Ovary (tissue), 3 donors: Measurements from ENCODE around the gene AQP12A.

Experiments
- CTCF ChIP-seq, 3 donors: fragments of 450-650 bp in 2 of 3; fragments of 200-600 bp in 1 of 3; IDR thresholded peaks; one replicate each; pipeline versions ENCODE4 v1.5.1 to v1.8.0; 2016 to 2022; ENCODE audit warnings: antibody characterized with exemption in 3 of 3, mild to moderate bottlenecking in 1 of 3
- EP300 ChIP-seq: sonication (generic); formaldehyde crosslinking; IDR thresholded peaks from one replicate; pipeline ENCODE4 v1.6.1; 2017; ENCODE audit warnings: antibody characterized with exemption
- donor health status: DM: no; HTN: no; CAD: no.

GRCh38 chr2:240708457-240708856 is 16.8 kb downstream of the AQP12A start:
- TF ChIP-seq EP300, result no peak
- no peak for TF ChIP-seq CTCF (IDR thresholded peaks at IDR 0.05)
